WTC11 (cell line): ENCODE data around the gene GALE. TPM values are rescaled to one million over a fixed set of nuclear protein-coding genes. Genes with fewer than 3 reads are reported as not detected.

ENCODE experiments used
- ATAC-seq: fragments of 200-7000 bp; cut with Tn5 transposase; 2 replicates; pipeline ENCODE4 v1.10.0; 2021; ENCODE audit warnings: mild to moderate bottlenecking, moderate library complexity
- CTCF ChIA-PET: fragments of 300-600 bp; sonication (Branson Sonifier 250); formaldehyde crosslinking; loops from one replicate; lab custom pipeline; 2021; ENCODE audit warnings: antibody characterized with exemption; lab: Charles Lee
- POLR2A ChIA-PET: fragments of 350-600 bp; sonication (Branson Sonifier 250); formaldehyde crosslinking; loops from one replicate; lab custom pipeline; 2021; ENCODE audit warnings: antibody characterized with exemption; lab: Charles Lee
- DNase-seq: peaks from one replicate; pipeline ENCODE4 v3.0.0; 2021; ENCODE audit warnings: low spot score
- H3K27ac Mint-ChIP-seq: 2 replicates; pipeline ENCODE4 v1.8.0; 2021; ENCODE audit warnings: mixed read lengths
- H3K27me3 Mint-ChIP-seq: 2 replicates; pipeline ENCODE4 v1.8.0; 2021; ENCODE audit warnings: low read depth, mild to moderate bottlenecking, moderate library complexity, mixed read lengths
- H3K36me3 Mint-ChIP-seq: 2 replicates; pipeline ENCODE4 v1.8.0; 2021; ENCODE audit warnings: mixed read lengths
- H3K4me1 Mint-ChIP-seq: 2 replicates; pipeline ENCODE4 v1.8.0; 2022; ENCODE audit warnings: mixed read lengths
- H3K4me3 Mint-ChIP-seq: 2 replicates; pipeline ENCODE4 v1.8.0; 2021; ENCODE audit warnings: mild to moderate bottlenecking, moderate library complexity, mixed read lengths
- H3K9me3 Mint-ChIP-seq: 2 replicates; pipeline ENCODE4 v1.8.0; 2021; ENCODE audit warnings: mixed read lengths
- ARID4B ChIP-seq: sonication (generic); formaldehyde crosslinking; IDR thresholded peaks from 2 replicates; pipeline ENCODE4 v1.8.0; 2023; ENCODE audit warnings: missing genetic modification reagents, mild to moderate bottlenecking, borderline replicate concordance
- CREM ChIP-seq: sonication (generic); formaldehyde crosslinking; IDR thresholded peaks from 2 replicates; pipeline ENCODE4 v1.8.1; 2022; ENCODE audit warnings: mild to moderate bottlenecking, missing genetic modification reagents, moderate library complexity
- CTCF ChIP-seq: fragments of 200-600 bp; IDR thresholded peaks from 2 replicates; pipeline ENCODE4 v1.8.0; 2022; ENCODE audit warnings: antibody characterized with exemption
- ERG ChIP-seq: fragments of 250-450 bp; sonication (Bioruptor Pico); IDR thresholded peaks from 2 replicates; pipeline ENCODE4 v1.8.0; 2021; ENCODE audit warnings: mild to moderate bottlenecking
- FOXJ3 ChIP-seq: sonication (generic); formaldehyde crosslinking; IDR thresholded peaks from 2 replicates; pipeline ENCODE4 v1.9.0; 2021; ENCODE audit warnings: missing genetic modification reagents, mild to moderate bottlenecking, borderline replicate concordance
- FOXP4 ChIP-seq: sonication (generic); formaldehyde crosslinking; IDR thresholded peaks from 2 replicates; pipeline ENCODE4 v1.8.0; 2022; ENCODE audit warnings: mild to moderate bottlenecking, missing genetic modification reagents
- HMGXB4 ChIP-seq: sonication (generic); formaldehyde crosslinking; IDR thresholded peaks from 2 replicates; pipeline ENCODE4 v1.8.1; 2023; ENCODE audit warnings: mild to moderate bottlenecking, moderate library complexity, missing genetic modification reagents
- JAZF1 ChIP-seq: fragments of 250-450 bp; sonication (Bioruptor Pico); IDR thresholded peaks from 2 replicates; pipeline ENCODE4 v1.9.0; 2021; ENCODE audit warnings: moderate library complexity, mild to moderate bottlenecking, inconsistent platforms
- KAT7 ChIP-seq: sonication (generic); formaldehyde crosslinking; IDR thresholded peaks from 2 replicates; pipeline ENCODE4 v1.8.1; 2023; ENCODE audit warnings: missing genetic modification reagents, mild to moderate bottlenecking, borderline replicate concordance
- MYBL2 ChIP-seq: sonication (generic); formaldehyde crosslinking; IDR thresholded peaks from 2 replicates; pipeline ENCODE4 v1.8.1; 2023; ENCODE audit warnings: mild to moderate bottlenecking, moderate library complexity, missing genetic modification reagents
- NFYB ChIP-seq: sonication (generic); formaldehyde crosslinking; conservative IDR thresholded peaks from 2 replicates; pipeline ENCODE4 v1.8.0; 2022; ENCODE audit warnings: low read depth, missing genetic modification reagents
- NR2C2 ChIP-seq: sonication (generic); formaldehyde crosslinking; IDR thresholded peaks from 2 replicates; pipeline ENCODE4 v1.8.0; 2022; ENCODE audit warnings: mild to moderate bottlenecking, missing genetic modification reagents
- SMAD4 ChIP-seq: sonication (generic); formaldehyde crosslinking; IDR thresholded peaks from 2 replicates; pipeline ENCODE4 v1.8.0; 2022; ENCODE audit warnings: mild to moderate bottlenecking, missing genetic modification reagents
- TCF7 ChIP-seq: sonication (generic); formaldehyde crosslinking; IDR thresholded peaks from 2 replicates; pipeline ENCODE4 v1.8.0; 2022; ENCODE audit warnings: mild to moderate bottlenecking, low read depth, missing genetic modification reagents, moderate library complexity
- total RNA-seq: library from RNA; stranded (reverse); gene quantifications from 3 replicates; pipeline ENCODE4 v1.2.3, GENCODE V29; 2021
- TF ChIP-seq, protein P1 (sequence below): fragments of 250-450 bp; sonication (Bioruptor Pico); IDR thresholded peaks from 2 replicates; pipeline ENCODE4 v1.9.0; 2021; ENCODE audit warnings: mild to moderate bottlenecking

Gene GALE
- total RNA-seq, 1 experiment from 2014 or later, result 30.3 TPM

GRCh38 chr1:23751815-23752200, 48.7 kb downstream of the GALE start:
- Mint-ChIP-seq H3K4me1 (no peaks in the 10 kb centered on the region), H3K36me3 (peaks cover 71% of the 10 kb centered on the region), H3K9me3 (no peaks in the 10 kb centered on the region), H3K4me3 (no peak overlapping the region), H3K27ac (peak overlapping the region; percentile 77; the same call in 1 of the 2 replicates), H3K27me3 (no peaks in the 10 kb centered on the region)
- ATAC-seq (no peak), DNase-seq (no peak)
- no peak for TF ChIP-seq MYBL2 (CRISPR knock-in tag)
- no peak for TF ChIP-seq HMGXB4 (CRISPR knock-in tag)
- TF ChIP-seq CREM (CRISPR knock-in tag), result no peak
- no peak for TF ChIP-seq CTCF
- TF ChIP-seq, protein P1, sequence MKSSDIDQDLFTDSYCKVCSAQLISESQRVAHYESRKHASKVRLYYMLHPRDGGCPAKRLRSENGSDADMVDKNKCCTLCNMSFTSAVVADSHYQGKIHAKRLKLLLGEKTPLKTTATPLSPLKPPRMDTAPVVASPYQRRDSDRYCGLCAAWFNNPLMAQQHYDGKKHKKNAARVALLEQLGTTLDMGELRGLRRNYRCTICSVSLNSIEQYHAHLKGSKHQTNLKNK (CRISPR knock-in tag), result no peak
- no peak for TF ChIP-seq NR2C2 (CRISPR knock-in tag)
- TF ChIP-seq ARID4B (CRISPR knock-in tag), result no peak
- TF ChIP-seq FOXP4, result no peak
- no peak for TF ChIP-seq FOXJ3 (CRISPR knock-in tag)
- no peak for TF ChIP-seq JAZF1 (CRISPR knock-in tag)
- no peak for TF ChIP-seq SMAD4 (CRISPR knock-in tag)
- TF ChIP-seq TCF7 (CRISPR knock-in tag), result no peak
- TF ChIP-seq ERG (CRISPR knock-in tag), result no peak
- no peak for TF ChIP-seq KAT7
- TF ChIP-seq NFYB, result no peak
- POLR2A ChIA-PET, result interaction anchor here (1.2 kb wide), 1 partner anchor 48 kb away, joined by 3 read pairs; no protein-coding TSS in a partner anchor
- CTCF ChIA-PET, result interaction anchor here (1.2 kb wide), 2 partner anchors 14 to 165 kb away, joined by 3 to 4 read pairs; no protein-coding TSS in a partner anchor
